Cardiac muscle cell (in vitro differentiated cells and primary cell): ENCODE data around the gene KRT84. TPM values are rescaled to one million over a fixed set of nuclear protein-coding genes. Genes with fewer than 3 reads are reported as not detected.
"Not testable (repeated sequence)": the region's sequence is repeated elsewhere in the genome, so short reads cannot be mapped to it uniquely, and the experiment has no call there.

ENCODE experiments used
- DNase-seq, 2 donors: peaks; one replicate each; pipeline versions ENCODE4 v3.0.0 to v3.0.0-alpha.2; 2010 to 2017; ENCODE audit warnings: low read depth in 1 of 2, low spot score in 1 of 2
- H3K27ac ChIP-seq: fragments of 200-600 bp; sonication (generic); 2 replicates; pipeline ENCODE4 v1.5.1; 2016
- H3K27me3 ChIP-seq: fragments of 200-600 bp; sonication (generic); 2 replicates; pipeline ENCODE4 v1.6.0; 2016; ENCODE audit warnings: control low read depth
- H3K36me3 ChIP-seq: fragments of 200-600 bp; sonication (generic); 2 replicates; pipeline ENCODE4 v1.5.1; 2016; ENCODE audit warnings: control low read depth
- H3K4me1 ChIP-seq: fragments of 200-600 bp; sonication (generic); 2 replicates; pipeline ENCODE4 v1.8.1; 2017; ENCODE audit warnings: low read depth, mild to moderate bottlenecking, mixed run types
- H3K4me3 ChIP-seq: fragments of 200-600 bp; sonication (generic); 2 replicates; pipeline ENCODE4 v1.5.1; 2016; ENCODE audit warnings: mild to moderate bottlenecking
- H3K9me3 ChIP-seq: fragments of 200-600 bp; sonication (generic); 2 replicates; pipeline ENCODE4 v1.5.1; 2017; ENCODE audit warnings: low read depth, mild to moderate bottlenecking, control low read depth
- polyA plus RNA-seq: library from polyadenylated mRNA; unstranded; fragments of >200 nt; fragmentation: Nextera tagmentation; extraction: Ambion mirVana; gene quantifications from 2 replicates; pipeline ENCODE4 v1.2.1, GENCODE V29; 2016
- total RNA-seq: library from RNA; depleted of rRNA; stranded (reverse); fragments of >200 nt; gene quantifications from 2 replicates; pipeline ENCODE4 v1.2.3, GENCODE V29; 2016
- TF ChIP-seq, protein P1 (sequence below): IDR thresholded peaks from 2 replicates; pipeline ENCODE4 v1.5.1; 2012; ENCODE audit warnings: low read depth, mild to moderate bottlenecking, low read length

The KRT84 gene
- total and polyA plus RNA-seq, 2 experiments from 2014 or later: not detected

DNA sequence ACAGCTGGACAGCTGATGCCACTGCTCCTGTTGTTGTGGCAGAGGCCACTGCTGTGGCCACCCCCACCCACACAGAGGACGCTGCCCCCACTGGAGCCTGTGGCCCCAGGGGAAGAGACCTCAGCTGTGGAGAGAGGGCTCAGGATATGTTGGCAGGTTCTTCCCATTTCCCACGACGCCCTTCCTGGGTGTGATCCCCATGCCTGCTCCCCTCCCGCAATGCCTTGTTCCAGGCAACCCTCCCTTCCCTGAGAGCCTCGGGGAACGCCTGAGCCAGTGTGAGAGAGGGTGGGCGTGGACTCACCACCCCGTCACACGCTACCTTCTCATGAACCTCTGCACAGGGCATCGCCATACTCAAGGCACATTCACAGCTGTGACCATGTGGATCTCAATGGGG, 26.4 kb upstream of the KRT84 start:
- H3K4me1 ChIP-seq: no peaks in the 10 kb centered on the region
- H3K36me3 ChIP-seq: no peaks in the 10 kb centered on the region
- H3K27me3 ChIP-seq: peaks cover 16% of the 10 kb centered on the region
- no peaks in the 10 kb centered on the region for H3K9me3 ChIP-seq
- no peak overlapping the region for H3K27ac ChIP-seq
- H3K4me3 ChIP-seq: no peak overlapping the region
- TF ChIP-seq, protein P1, sequence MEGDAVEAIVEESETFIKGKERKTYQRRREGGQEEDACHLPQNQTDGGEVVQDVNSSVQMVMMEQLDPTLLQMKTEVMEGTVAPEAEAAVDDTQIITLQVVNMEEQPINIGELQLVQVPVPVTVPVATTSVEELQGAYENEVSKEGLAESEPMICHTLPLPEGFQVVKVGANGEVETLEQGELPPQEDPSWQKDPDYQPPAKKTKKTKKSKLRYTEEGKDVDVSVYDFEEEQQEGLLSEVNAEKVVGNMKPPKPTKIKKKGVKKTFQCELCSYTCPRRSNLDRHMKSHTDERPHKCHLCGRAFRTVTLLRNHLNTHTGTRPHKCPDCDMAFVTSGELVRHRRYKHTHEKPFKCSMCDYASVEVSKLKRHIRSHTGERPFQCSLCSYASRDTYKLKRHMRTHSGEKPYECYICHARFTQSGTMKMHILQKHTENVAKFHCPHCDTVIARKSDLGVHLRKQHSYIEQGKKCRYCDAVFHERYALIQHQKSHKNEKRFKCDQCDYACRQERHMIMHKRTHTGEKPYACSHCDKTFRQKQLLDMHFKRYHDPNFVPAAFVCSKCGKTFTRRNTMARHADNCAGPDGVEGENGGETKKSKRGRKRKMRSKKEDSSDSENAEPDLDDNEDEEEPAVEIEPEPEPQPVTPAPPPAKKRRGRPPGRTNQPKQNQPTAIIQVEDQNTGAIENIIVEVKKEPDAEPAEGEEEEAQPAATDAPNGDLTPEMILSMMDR: no peak
- DNase-seq: no peak

DNA sequence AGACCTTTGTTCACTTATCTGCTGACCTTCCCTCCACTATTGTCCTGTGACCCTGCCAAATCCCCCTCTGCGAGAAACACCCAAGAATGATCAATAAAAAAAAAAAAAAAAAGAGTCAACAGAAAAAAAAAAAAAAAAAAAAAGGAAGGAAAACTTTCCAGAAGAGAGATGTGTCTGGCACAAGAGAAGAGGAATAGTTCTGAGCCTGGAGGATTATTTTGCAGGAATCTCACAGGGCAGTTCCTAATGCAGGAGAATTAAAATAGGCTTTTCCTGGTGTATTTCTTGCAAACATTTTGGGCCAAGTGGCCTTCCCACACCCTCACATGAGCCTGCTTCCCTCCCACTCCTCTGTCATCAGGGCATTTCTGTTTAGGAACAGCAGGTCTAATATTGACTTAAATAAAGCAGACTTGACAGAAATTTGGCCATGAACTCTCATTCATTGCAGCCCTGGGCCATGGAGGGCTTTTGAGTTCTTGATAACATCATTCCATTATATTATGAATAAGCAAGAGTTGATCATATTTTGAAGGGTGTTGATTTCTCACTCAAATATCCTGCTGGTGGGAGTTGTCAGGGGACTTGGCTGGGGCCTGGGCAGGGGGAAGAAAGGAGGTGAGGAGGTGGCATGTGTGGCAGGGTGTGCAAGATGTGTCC, 25.3 kb upstream of the KRT84 start:
- not testable (repeated sequence) for H3K36me3 ChIP-seq, DNase-seq, H3K27ac ChIP-seq, H3K4me3 ChIP-seq, H3K9me3 ChIP-seq, H3K4me1 ChIP-seq
- peaks cover 19% of the 10 kb centered on the region for H3K27me3 ChIP-seq

DNA sequence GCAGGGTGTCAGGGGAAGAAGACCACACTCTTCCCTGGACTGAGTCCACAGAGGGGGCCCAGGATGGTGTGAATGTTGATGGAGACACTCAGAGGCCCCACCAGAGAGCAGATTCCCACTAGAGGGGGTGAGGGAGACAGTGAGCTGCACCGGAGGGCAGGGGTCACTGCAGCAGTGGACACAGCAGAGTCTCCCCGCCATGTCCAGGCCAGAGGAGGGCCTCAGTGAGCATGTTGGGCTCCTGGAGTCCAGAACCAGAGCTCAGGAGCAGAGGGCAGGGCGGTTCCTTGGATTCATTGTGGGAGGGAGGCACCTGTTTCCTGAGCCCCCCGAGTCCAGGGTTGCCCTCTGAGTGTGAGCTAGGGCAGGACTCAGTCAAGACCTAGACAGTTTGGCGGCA, 22.5 kb upstream of the KRT84 start:
- no peaks in the 10 kb centered on the region for H3K9me3 ChIP-seq
- no peak overlapping the region for H3K27ac ChIP-seq
- H3K4me1 ChIP-seq: no peaks in the 10 kb centered on the region
- no peaks in the 10 kb centered on the region for H3K36me3 ChIP-seq
- no peak overlapping the region for H3K4me3 ChIP-seq
- peaks cover 15% of the 10 kb centered on the region for H3K27me3 ChIP-seq
- TF ChIP-seq, protein P1: no peak
- DNase-seq: no peak

DNA sequence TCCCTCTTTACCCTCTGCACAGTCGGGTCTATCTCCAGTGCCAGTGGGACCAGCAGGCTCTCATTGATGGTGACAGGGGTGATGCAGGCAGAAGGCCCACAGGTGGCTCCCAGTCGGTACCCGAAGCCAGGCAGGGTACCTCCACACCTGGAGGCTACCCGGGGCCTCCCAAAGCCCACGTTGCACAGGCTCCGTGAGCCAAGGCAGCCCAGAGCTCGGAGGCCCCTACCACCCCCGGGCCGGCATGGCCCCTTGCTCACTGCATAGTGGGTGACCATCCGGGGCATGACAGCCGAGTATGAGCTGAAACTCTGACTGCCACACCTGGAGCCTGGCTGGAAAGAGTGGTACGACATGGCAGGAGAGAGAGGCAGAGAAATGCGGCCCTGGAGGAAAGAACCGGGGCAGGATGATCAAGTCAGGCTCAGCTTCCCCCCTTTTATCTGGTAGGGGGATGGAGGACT, 20.5 kb upstream of the KRT84 start, which contains the start of gene KRT82:
TSS of gene KRT82 (minus strand) at position 414 of the 464 bp plus-strand sequence. CDS start at position 356, 58 bp downstream.
- no peak for DNase-seq
- no peak within 1 kb of the TSS for H3K27ac ChIP-seq
- TF ChIP-seq, protein P1: no peak
- H3K4me1 ChIP-seq: no peaks in the 10 kb centered on the region
- H3K36me3 ChIP-seq: no peaks in the 10 kb centered on the region
- H3K9me3 ChIP-seq: no peaks in the 10 kb centered on the region
- H3K27me3 ChIP-seq: peaks cover 13% of the 10 kb centered on the region
- no peak within 1 kb of the TSS for H3K4me3 ChIP-seq

DNA sequence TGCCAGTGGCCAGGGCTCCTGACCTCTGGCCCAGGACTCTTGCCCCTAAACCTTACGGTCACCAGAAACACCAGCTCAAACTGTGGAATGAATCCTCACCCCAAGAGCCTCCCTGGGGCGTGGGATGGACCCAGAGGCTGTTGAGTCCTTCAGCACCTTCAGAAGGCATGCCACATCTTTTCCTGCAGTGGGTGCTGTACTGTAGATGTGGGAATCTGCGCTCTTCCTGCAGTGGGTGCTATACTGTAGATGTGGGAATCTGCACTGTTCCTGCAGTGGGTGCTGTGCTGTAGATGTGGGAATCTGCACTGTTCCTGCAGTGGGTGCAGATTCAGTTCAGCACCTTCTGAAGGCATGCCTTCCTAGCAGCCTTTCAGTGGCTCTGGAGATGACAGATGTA, 19.5 kb upstream of the KRT84 start:
- Histone ChIP-seq H3K4me1 (no peaks in the 10 kb centered on the region), H3K4me3 (no peak overlapping the region), H3K27me3 (peaks cover 13% of the 10 kb centered on the region), H3K36me3 (no peaks in the 10 kb centered on the region), H3K9me3 (no peaks in the 10 kb centered on the region), H3K27ac (no peak overlapping the region)
- TF ChIP-seq, protein P1: no peak
- no peak for DNase-seq

DNA sequence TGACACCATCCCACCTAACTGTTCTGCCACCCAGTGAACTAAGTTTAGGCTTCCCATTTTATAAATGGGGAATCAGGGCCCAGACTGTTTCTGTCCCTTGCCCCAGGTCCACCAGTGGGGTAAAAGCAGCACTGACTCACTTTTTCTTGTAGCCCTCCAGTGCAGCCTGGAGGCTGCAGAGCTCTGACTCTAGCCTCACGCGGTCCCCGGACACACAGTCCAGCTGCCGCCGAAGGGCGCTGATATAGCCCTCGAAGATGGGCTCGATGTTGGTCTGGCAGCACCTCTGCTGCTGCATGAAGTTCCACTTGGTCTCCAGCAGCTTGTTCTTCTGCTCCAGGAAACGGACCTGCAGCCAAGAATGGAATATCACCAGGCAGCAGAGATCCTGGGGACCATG, 18.1 kb upstream of the KRT84 start:
- Histone ChIP-seq H3K27me3 (peaks cover 13% of the 10 kb centered on the region), H3K27ac (no peak overlapping the region), H3K36me3 (no peaks in the 10 kb centered on the region), H3K4me1 (no peaks in the 10 kb centered on the region), H3K9me3 (no peaks in the 10 kb centered on the region), H3K4me3 (no peak overlapping the region)
- TF ChIP-seq, protein P1: no peak
- DNase-seq: no peak
